ENCODE results near the gene SERPINB1. TPM values are rescaled to one million over a fixed set of nuclear protein-coding genes. Genes with fewer than 3 reads are reported as not detected.

The SERPINB1 gene
- total and polyA plus RNA-seq, 9 of the 15 experiments (the other 6 are each of a cell fraction or from before 2014, with no cell fraction given), result 33.9 to 108 (median 63.8) TPM

DNA sequence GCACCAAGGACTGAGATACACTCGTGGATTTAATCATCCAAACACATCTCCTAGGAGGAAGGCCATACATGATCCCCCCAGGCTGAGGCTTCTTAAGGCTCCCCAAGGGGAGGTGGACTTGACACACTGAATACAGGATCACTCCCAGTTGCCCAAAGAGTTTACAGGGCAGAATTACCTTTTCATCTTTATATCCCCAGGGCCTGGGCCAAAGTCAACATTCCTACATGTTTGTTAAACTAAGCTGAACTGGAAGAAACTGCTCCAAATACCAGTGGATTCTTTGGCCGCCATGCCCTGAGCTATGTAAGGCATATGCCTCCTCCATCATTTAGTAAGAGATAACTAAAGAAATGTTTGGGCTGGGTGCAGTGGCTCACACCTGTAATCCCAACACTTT lies 22.2 kb upstream of the SERPINB1 start (continued):
- TF ChIP-seq STAT6 (CRISPR knock-in tag; IDR thresholded peaks at IDR 0.05) (no peak), TBL1XR1 (IDR thresholded peaks at IDR 0.05; ENCODE audit: low read length in 2 of 2) (no peak)

GRCh38 chr6:2862712-2863181 lies 21.1 kb upstream of the SERPINB1 start:
- no peak overlapping the region for H3K27ac ChIP-seq (ENCODE audit: extremely low read depth, low read depth, low read length)
- intact Hi-C loops (cut with micrococcal nuclease) (no loop called here), in situ Hi-C loops (cut with MboI) (no loop called here)
- H3K9ac ChIP-seq (ENCODE audit: insufficient read depth in 1 of 2, low read depth in 2 of 2, low read length in 2 of 2), result no peak overlapping the region
- POLR2A ChIA-PET, result no interaction called here
- H3K9me3 ChIP-seq (replicated peaks; ENCODE audit: control insufficient read depth, insufficient read depth, low read depth, low read length), result no peaks in the 10 kb centered on the region
- H3K9me1 ChIP-seq (ENCODE audit: control insufficient read depth, insufficient read depth, low read length), result no peaks in the 10 kb centered on the region
- no peaks in the 10 kb centered on the region for H3K79me2 ChIP-seq (ENCODE audit: control insufficient read depth, insufficient read depth, low read length)
- no peak for TF ChIP-seq NFIX (CRISPR knock-in tag; IDR thresholded peaks at IDR 0.05; ENCODE audit: low read depth)
- TF ChIP-seq ID3 (CRISPR knock-in tag; IDR thresholded peaks at IDR 0.05), result no peak
- no peak for TF ChIP-seq ID3 (tag; IDR thresholded peaks at IDR 0.05)
- TF ChIP-seq PTBP1 (IDR thresholded peaks at IDR 0.05; ENCODE audit: low read depth, low read length), result no peak
- TF ChIP-seq, protein P1, sequence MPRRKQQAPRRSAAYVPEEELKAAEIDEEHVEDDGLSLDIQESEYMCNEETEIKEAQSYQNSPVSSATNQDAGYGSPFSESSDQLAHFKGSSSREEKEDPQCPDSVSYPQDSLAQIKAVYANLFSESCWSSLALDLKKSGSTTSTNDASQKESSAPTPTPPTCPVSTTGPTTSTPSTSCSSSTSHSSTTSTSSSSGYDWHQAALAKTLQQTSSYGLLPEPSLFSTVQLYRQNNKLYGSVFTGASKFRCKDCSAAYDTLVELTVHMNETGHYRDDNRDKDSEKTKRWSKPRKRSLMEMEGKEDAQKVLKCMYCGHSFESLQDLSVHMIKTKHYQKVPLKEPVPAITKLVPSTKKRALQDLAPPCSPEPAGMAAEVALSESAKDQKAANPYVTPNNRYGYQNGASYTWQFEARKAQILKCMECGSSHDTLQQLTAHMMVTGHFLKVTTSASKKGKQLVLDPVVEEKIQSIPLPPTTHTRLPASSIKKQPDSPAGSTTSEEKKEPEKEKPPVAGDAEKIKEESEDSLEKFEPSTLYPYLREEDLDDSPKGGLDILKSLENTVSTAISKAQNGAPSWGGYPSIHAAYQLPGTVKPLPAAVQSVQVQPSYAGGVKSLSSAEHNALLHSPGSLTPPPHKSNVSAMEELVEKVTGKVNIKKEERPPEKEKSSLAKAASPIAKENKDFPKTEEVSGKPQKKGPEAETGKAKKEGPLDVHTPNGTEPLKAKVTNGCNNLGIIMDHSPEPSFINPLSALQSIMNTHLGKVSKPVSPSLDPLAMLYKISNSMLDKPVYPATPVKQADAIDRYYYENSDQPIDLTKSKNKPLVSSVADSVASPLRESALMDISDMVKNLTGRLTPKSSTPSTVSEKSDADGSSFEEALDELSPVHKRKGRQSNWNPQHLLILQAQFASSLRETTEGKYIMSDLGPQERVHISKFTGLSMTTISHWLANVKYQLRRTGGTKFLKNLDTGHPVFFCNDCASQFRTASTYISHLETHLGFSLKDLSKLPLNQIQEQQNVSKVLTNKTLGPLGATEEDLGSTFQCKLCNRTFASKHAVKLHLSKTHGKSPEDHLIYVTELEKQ (CRISPR knock-in tag; IDR thresholded peaks at IDR 0.05), result no peak
- TF ChIP-seq EGR1 (conservative IDR thresholded peaks at IDR 0.05), result no peak
- CTCF ChIA-PET (ENCODE audit: low intra/inter-chr PET ratio), result no interaction called here
- H3K4me2 ChIP-seq (ENCODE audit: insufficient read depth, low read length), result no peak overlapping the region
- 64% methylated on average over 3 of the region's 3 CpGs for WGBS (ENCODE audit: insufficient coverage, low coverage, missing lambda C conversion rate)
- FAIRE-seq (no peak), ATAC-seq (no peak), DNase-seq (ENCODE audit: extremely low read depth in 1 of 4, low spot score in 3 of 4) (no peak)
- H2AFZ ChIP-seq (ENCODE audit: low read depth, low read length), result no peak overlapping the region
- peaks cover 16 to 18% of the 10 kb centered on the region in 2 experiments for H3K4me1 ChIP-seq (replicated peaks in 1 of 2; ENCODE audit: control insufficient read depth in 2 of 2, insufficient read depth in 2 of 2, low read length in 2 of 2)
- no TSS peak for BruUV-seq (replicated peaks)
- H4K20me1 ChIP-seq (replicated peaks; ENCODE audit: control insufficient read depth, insufficient read depth, low read length), result no peaks in the 10 kb centered on the region
- H3K4me3 ChIP-seq, result no peak overlapping the region
- no peaks in the 10 kb centered on the region for H3K27me3 ChIP-seq (ENCODE audit: control insufficient read depth in 2 of 2, insufficient read depth in 2 of 2, low read length in 2 of 2)
- H3K36me3 ChIP-seq (ENCODE audit: control insufficient read depth, insufficient read depth, low read length), result no peaks in the 10 kb centered on the region
